NOMO-1 treated with dmso at 0.1 percent for 144 hours (cell line): Measurements from ENCODE around the gene QPRT.
"Not testable (repeated sequence)": the region's sequence is repeated elsewhere in the genome, so short reads cannot be mapped to it uniquely, and the experiment has no call there.

Source experiments
- DNase-seq: peaks from one replicate; lab custom pipeline; 2025; ENCODE audit not compliant: unreplicated experiment; lab: John Stamatoyannopoulos, UW

Gene QPRT

GRCh38 chr16:29662000-29662728 lies 16.8 kb upstream of the QPRT start:
- DNase-seq, result no peak

- no peak for DNase-seq
Observed at GRCh38 chr16:29662729-29663015, 16.3 kb upstream of the QPRT start.

GRCh38 chr16:29663016-29663806 lies 15.8 kb upstream of the QPRT start, which contains the start of gene SPN:
Gene SPN, plus strand, starts transcription at chr16:29663247. Its CDS starts 482 bp downstream, at chr16:29663729.
- peak; percentile 46 for DNase-seq

- no peak for DNase-seq
Observed at GRCh38 chr16:29663807-29664090, 15.2 kb upstream of the QPRT start.

- no peak for DNase-seq
Observed at GRCh38 chr16:29664091-29664921, 14.7 kb upstream of the QPRT start.

GRCh38 chr16:29665294-29666077 lies 13.5 kb upstream of the QPRT start:
- no peak for DNase-seq

GRCh38 chr16:29667322-29667610 lies 11.7 kb upstream of the QPRT start:
- not testable (repeated sequence) for DNase-seq

GRCh38 chr16:29667755-29668154 lies 11.2 kb upstream of the QPRT start:
- DNase-seq, result no peak

- no peak for DNase-seq
Observed at GRCh38 chr16:29668267-29668666, 10.7 kb upstream of the QPRT start.

- no peak for DNase-seq
Observed at GRCh38 chr16:29673501-29673900, 5.5 kb upstream of the QPRT start.

- DNase-seq, result no peak
Observed at GRCh38 chr16:29674188-29674587, 4.8 kb upstream of the QPRT start.

- peak; percentile 47 for DNase-seq
Observed at GRCh38 chr16:29675811-29676643, 3.0 kb upstream of the QPRT start.

- DNase-seq, result no peak
Observed at GRCh38 chr16:29676989-29677785, 1.8 kb upstream of the QPRT start.

GRCh38 chr16:29680180-29680598 lies 1.2 kb downstream of the QPRT start:
- no peak for DNase-seq

- no peak for DNase-seq
Observed at GRCh38 chr16:29683543-29684090, 4.6 kb downstream of the QPRT start.

- DNase-seq, result no peak
Observed at GRCh38 chr16:29684679-29685078, 5.7 kb downstream of the QPRT start.

GRCh38 chr16:29686740-29687332 lies 7.9 kb downstream of the QPRT start:
- peak; percentile 40 for DNase-seq

GRCh38 chr16:29687755-29688154 lies 8.8 kb downstream of the QPRT start:
- no peak for DNase-seq

- DNase-seq, result no peak
Observed at GRCh38 chr16:29688172-29688571, 9.2 kb downstream of the QPRT start.
